Activated T-cell treated with anti-CD3 and anti-CD28 coated beads, Interleukin-2, amount 50 U/mL, for 24 hours (primary cell): Measurements from ENCODE around the gene CFAP141.
A peak's percentile ranks its signal among the peaks of the same experiment; 100 is the strongest.

Source experiments
- DNase-seq: peaks from one replicate; pipeline ENCODE4 v3.0.0-alpha.2; 2020
- H3K27ac Mint-ChIP-seq: 2 replicates; pipeline ENCODE4 v1.8.0; 2020; ENCODE audit warnings: mild to moderate bottlenecking, mixed read lengths
- H3K27me3 Mint-ChIP-seq: 2 replicates; pipeline ENCODE4 v1.8.0; 2020; ENCODE audit warnings: mixed read lengths
- H3K36me3 Mint-ChIP-seq: 2 replicates; pipeline ENCODE4 v1.8.0; 2020; ENCODE audit warnings: low read depth, mixed read lengths
- H3K4me1 Mint-ChIP-seq: 2 replicates; pipeline ENCODE4 v1.8.0; 2020; ENCODE audit warnings: low read depth, mixed read lengths
- H3K4me3 Mint-ChIP-seq: 2 replicates; pipeline ENCODE4 v1.8.0; 2020; ENCODE audit warnings: mild to moderate bottlenecking, moderate library complexity, mixed read lengths
- H3K9me3 Mint-ChIP-seq: 2 replicates; pipeline ENCODE4 v1.8.0; 2020; ENCODE audit warnings: mixed read lengths

Gene CFAP141

DNA sequence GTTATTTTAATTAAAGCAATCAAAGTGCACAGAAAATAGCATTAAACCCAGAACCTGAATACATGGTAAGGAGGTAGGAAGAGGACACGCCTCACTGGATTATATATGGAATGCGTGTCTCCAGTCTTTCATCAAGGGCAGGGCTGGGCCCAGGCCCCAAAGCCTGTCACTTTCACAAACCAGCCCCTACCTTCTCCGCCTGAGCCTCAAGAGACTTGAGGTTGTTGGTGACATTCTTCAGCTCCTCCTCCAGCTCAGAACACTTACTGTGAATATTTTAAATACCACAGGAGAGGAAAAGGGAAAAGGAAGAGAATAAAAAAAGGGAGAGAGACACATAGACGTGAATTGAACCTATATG lies 34.9 kb downstream of the CFAP141 start:
- no peaks in the 10 kb centered on the region for H3K27me3 Mint-ChIP-seq
- H3K36me3 Mint-ChIP-seq = peaks cover 94% of the 10 kb centered on the region
- H3K4me3 Mint-ChIP-seq = peak overlapping the region; percentile 45
- no peak for DNase-seq
- no peaks in the 10 kb centered on the region for H3K9me3 Mint-ChIP-seq
- H3K27ac Mint-ChIP-seq = peak overlapping the region; percentile 96
- H3K4me1 Mint-ChIP-seq = peaks cover 61% of the 10 kb centered on the region

DNA sequence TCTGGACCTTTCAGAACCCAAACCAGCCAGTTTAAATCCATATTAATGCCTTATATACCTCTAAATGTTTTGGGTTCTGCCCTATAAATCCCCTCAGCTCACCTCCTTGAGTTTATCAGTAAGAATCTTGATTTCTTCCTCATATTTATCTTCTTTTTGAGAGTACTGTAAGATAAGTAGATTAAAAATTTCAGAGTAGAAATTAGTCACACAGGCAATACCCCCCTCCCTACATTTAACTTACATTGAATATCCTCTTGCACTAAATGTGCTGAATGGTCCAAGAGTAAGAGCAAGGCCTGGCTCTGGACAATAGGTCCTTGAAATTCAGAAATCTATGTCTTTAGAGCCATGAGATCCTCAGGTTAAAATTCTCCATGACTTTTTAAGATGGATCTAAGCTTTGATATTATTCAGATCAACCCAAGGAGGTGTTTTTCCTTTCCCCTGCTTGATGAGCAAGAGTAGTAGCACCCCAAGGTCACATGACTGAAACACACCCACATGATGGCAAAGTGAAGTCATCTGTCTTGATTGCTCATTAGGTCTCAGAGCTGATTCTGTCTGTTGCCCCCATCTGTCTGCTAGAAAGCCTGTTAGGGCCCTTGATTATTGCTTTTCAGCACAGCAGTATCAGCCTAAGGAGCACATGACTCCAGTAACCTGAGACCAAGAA lies 35.4 kb downstream of the CFAP141 start:
- Mint-ChIP-seq H3K9me3 (no peaks in the 10 kb centered on the region), H3K4me1 (peaks cover 61% of the 10 kb centered on the region), H3K27me3 (no peaks in the 10 kb centered on the region), H3K36me3 (peaks cover 94% of the 10 kb centered on the region), H3K4me3 (peak overlapping the region; percentile 45), H3K27ac (peak overlapping the region; percentile 96)
- DNase-seq = peak; percentile 42

DNA sequence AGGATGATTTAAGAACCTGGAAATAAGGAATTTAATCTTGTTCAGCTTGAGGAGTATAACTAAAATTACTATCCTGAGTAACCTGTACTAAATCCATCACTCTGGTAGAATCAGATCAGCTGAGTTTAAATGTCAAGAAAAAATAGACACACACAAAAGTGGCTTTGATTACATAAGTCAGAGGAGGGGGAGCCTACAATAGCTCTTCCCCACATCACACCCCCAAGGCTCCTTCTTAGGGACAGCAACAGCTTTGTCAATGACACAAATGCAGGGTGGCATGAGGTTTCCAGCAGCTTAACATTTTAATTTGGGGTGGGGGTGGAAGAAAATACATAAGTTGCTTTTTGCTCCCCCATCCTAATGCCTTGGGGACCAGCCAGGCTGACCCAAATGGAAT lies 38.7 kb downstream of the CFAP141 start:
- Mint-ChIP-seq H3K27me3 (no peaks in the 10 kb centered on the region), H3K27ac (peak overlapping the region; percentile 48), H3K9me3 (no peaks in the 10 kb centered on the region), H3K36me3 (peaks cover 100% of the 10 kb centered on the region), H3K4me3 (no peak overlapping the region), H3K4me1 (peaks cover 65% of the 10 kb centered on the region)
- DNase-seq = no peak

- H3K27me3 Mint-ChIP-seq = no peaks in the 10 kb centered on the region
- DNase-seq = no peak
- peak overlapping the region; percentile 40 for H3K27ac Mint-ChIP-seq
- peaks cover 100% of the 10 kb centered on the region for H3K36me3 Mint-ChIP-seq
- H3K4me3 Mint-ChIP-seq = no peak overlapping the region
- H3K4me1 Mint-ChIP-seq = peaks cover 60% of the 10 kb centered on the region
- no peaks in the 10 kb centered on the region for H3K9me3 Mint-ChIP-seq
These were observed 39.9 kb downstream of the CFAP141 start for GRCh38 chr1:154166207-154166606.

GRCh38 chr1:154159554-154159953 lies 46.6 kb downstream of the CFAP141 start:
- Mint-ChIP-seq H3K27ac (peak overlapping the region; percentile 51), H3K4me1 (peaks cover 83% of the 10 kb centered on the region), H3K9me3 (peaks cover 12% of the 10 kb centered on the region), H3K4me3 (peak overlapping the region; percentile 21), H3K36me3 (peaks cover 99% of the 10 kb centered on the region), H3K27me3 (no peaks in the 10 kb centered on the region)
- DNase-seq = no peak

- Mint-ChIP-seq H3K27ac (peak overlapping the region; percentile 89), H3K36me3 (peaks cover 99% of the 10 kb centered on the region), H3K4me3 (peak overlapping the region; percentile 61), H3K9me3 (peaks cover 12% of the 10 kb centered on the region), H3K4me1 (peaks cover 86% of the 10 kb centered on the region), H3K27me3 (no peaks in the 10 kb centered on the region)
- DNase-seq = no peak
These were observed 47.6 kb downstream of the CFAP141 start for GRCh38 chr1:154158307-154159125.

GRCh38 chr1:154157520-154158306 lies 48.4 kb downstream of the CFAP141 start:
- H3K4me3 Mint-ChIP-seq = peak overlapping the region; percentile 61
- peaks cover 12% of the 10 kb centered on the region for H3K9me3 Mint-ChIP-seq
- peaks cover 82% of the 10 kb centered on the region for H3K4me1 Mint-ChIP-seq
- H3K36me3 Mint-ChIP-seq = peaks cover 93% of the 10 kb centered on the region
- no peaks in the 10 kb centered on the region for H3K27me3 Mint-ChIP-seq
- DNase-seq = peak; percentile 54
- H3K27ac Mint-ChIP-seq = peak overlapping the region; percentile 89

DNA sequence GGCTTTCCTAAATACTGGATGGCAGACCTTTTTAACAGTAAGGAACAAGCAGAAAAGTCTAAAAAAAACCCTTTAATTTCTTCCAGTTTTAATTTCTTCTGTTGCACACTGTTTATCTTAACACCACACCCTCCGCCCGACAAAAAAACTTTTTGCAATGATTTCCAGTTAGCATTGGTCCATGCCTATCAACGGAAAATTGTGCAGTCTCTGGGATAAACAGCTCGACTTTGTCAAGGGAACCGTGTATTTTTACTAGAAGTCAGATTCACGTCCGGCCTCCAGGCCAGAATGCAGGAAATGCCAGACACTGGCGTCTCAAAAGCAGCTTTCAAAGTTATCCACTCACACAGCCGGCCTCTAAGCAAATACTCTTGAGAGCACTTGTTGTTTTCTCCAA lies 50.9 kb downstream of the CFAP141 start:
- no peaks in the 10 kb centered on the region for H3K27me3 Mint-ChIP-seq
- peak overlapping the region; percentile 84 for H3K27ac Mint-ChIP-seq
- H3K4me1 Mint-ChIP-seq = peaks cover 70% of the 10 kb centered on the region
- H3K36me3 Mint-ChIP-seq = peaks cover 71% of the 10 kb centered on the region
- peaks cover 6% of the 10 kb centered on the region for H3K9me3 Mint-ChIP-seq
- no peak for DNase-seq
- H3K4me3 Mint-ChIP-seq = no peak overlapping the region

GRCh38 chr1:154154534-154155191 lies 51.5 kb downstream of the CFAP141 start, which contains the start of gene NUP210L:
Gene NUP210L (minus strand): TSS chr1:154155073.
- peaks cover 3% of the 10 kb centered on the region for H3K9me3 Mint-ChIP-seq
- no peak for DNase-seq
- peaks cover 65% of the 10 kb centered on the region for H3K36me3 Mint-ChIP-seq
- H3K27ac Mint-ChIP-seq = peak within 1 kb of the TSS; percentile 84
- no peak within 1 kb of the TSS for H3K4me3 Mint-ChIP-seq
- peaks cover 66% of the 10 kb centered on the region for H3K4me1 Mint-ChIP-seq
- H3K27me3 Mint-ChIP-seq = no peaks in the 10 kb centered on the region

DNA sequence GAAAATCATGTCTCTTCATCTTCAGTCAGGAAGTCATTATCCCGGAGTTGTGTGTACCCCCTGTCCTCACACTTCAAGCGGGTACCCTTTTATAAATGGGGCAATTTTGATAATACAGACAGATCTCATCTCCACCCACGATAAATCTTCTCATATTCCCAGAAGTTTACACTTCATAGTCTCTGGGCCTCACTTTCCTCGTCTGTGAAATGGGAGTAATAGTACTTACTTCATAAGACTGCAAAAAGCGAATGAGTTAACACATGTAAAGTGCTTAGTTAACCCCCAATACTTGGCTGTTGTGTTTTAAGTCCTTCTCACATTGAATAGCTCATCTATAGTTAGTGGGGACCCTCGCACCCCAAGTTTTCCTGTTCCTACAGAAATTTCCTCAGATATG lies 52.1 kb downstream of the CFAP141 start:
- no peak overlapping the region for H3K4me3 Mint-ChIP-seq
- H3K36me3 Mint-ChIP-seq = peaks cover 59% of the 10 kb centered on the region
- peak overlapping the region; percentile 4 for H3K27ac Mint-ChIP-seq
- H3K4me1 Mint-ChIP-seq = peaks cover 62% of the 10 kb centered on the region
- DNase-seq = no peak
- H3K27me3 Mint-ChIP-seq = no peaks in the 10 kb centered on the region
- H3K9me3 Mint-ChIP-seq = no peaks in the 10 kb centered on the region

- Mint-ChIP-seq H3K4me3 (no peak overlapping the region), H3K27ac (no peak overlapping the region), H3K36me3 (peaks cover 32% of the 10 kb centered on the region), H3K9me3 (no peaks in the 10 kb centered on the region), H3K4me1 (peaks cover 44% of the 10 kb centered on the region), H3K27me3 (no peaks in the 10 kb centered on the region)
- no peak for DNase-seq
These were observed 54.8 kb downstream of the CFAP141 start for GRCh38 chr1:154151311-154151710.
